NCI-H146 treated with DMSO at 0.1 percent for 48 hours (cell line): ENCODE results near the gene GALNT9.
"Not testable (repeated sequence)": the region's sequence is repeated elsewhere in the genome, so short reads cannot be mapped to it uniquely, and the experiment has no call there.

Source experiments
- DNase-seq: peaks from one replicate; lab custom pipeline; 2025; ENCODE audit not compliant: unreplicated experiment; lab: John Stamatoyannopoulos, UW

Gene GALNT9

DNA sequence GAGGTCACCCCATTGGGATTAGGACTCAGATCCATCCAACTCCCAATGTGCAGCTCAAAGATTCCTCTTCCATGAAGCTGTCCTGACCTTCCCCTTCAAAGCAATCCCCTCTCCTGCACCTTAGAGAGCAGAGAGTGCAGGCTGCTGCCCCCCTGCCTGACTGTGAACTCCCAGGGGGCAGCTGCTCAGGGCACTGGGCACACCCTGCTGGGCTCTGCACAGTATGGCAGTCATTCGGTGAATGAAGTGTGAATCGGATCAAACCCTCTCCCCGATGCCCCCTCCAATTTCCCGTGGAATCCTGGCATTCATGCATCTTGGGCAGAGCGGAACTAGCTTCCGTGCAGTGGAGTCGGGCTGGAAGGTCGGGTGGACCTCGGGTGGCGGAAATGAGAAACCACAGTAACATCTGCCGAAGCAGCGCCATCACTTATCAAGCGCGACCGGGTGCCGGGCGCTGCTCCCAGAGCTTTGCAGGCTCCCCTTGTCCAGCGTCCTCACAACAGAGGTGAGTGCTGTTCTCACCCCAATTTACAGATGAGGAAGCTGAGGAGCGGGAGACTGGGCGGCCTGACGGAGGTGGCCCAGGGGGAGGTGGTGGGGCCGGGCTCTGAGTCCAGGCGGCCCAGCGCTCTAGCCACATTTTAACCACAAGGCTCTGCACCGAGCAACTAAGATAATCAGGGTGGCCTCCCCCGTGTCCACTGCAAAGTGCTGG lies 14.7 kb downstream of the GALNT9 start:
- no peak for DNase-seq

DNA sequence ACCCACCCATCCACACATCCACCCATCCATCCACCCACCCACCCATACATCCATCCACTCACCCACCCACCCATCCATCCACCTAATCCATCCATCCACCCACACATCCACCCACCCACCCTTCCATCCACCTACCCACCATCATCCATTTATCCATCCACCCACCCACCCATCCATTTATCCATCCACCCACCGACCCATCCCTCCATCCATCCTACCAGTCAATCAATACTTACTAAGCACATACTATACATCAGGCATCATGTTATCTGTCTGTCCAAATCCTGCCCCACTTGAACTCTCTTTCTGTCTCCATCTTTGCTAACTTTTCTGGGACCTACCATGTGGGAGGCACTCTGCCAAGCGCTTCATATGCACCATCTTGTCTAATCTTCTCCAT lies 15.4 kb downstream of the GALNT9 start:
- no peak for DNase-seq

DNA sequence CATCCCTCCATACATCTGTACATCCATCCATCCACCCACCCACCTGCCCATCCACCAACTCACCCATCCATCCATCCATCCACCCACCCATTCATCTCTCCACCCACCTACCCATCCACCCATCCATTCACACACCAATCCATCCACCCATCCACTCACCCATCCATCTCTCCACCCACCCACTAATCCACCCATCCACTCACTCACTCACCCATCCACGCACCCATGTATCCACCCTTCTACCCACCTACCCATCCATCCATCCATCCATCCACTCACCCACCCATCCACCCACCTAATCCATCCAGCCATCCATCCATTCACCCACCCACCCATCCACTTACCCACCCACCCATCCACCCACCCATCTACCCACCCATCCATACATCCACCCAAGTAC lies 16.2 kb downstream of the GALNT9 start:
- DNase-seq = no peak

DNA sequence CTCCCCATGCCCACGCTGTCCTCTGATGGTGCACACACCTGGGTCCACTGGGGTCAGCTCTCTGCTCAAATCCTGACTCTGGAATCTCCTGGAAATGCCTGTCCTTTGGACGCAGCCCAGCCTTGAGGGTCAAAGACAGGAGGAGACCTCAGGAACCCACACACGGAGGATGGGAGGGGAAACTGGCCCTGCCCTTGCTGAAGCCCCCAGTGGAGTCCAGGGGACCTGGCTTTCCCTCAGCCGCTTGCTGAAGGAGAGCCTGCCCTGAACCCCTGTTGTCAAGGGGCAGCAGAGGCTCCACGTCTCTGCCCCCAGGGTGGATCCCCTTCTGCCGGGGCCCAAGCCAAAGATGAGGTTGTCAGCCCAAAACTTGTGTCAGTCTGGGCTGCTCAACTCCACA lies 16.9 kb downstream of the GALNT9 start:
- DNase-seq = no peak

DNA sequence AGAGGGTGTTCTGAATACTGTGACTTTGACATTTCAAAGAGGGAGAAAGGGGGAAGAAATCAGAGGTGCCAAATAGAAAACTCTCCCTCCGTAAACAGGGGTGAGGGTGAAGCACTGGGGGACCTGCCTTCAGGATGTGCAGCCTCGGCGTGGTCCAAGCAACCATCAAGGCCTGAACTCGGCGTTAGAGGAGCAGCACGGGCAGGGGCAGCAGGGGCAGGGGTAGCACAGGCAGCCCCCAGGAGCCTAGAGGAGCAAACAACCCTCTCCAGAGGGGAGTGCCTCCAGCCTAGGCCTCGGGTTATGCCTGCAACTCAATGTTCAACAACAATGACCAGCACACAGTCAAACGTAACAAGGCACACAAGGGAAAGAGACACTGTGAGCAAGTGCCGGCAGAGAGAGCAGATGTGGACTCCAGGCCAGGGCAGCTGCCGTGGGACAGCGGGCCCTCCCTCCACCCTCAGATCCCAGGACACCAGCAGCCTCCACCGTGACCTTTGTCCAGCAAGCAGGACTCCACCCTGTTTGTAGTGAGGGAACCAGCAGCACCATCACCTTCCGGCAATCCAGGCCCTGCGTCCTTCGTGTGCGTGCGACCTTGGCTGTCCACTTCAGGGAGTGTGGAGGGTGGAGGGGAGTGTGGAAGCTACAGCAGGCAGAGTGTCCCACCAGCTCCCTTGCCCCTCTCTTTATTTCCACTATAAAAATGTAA lies 18.0 kb downstream of the GALNT9 start:
- no peak for DNase-seq

DNA sequence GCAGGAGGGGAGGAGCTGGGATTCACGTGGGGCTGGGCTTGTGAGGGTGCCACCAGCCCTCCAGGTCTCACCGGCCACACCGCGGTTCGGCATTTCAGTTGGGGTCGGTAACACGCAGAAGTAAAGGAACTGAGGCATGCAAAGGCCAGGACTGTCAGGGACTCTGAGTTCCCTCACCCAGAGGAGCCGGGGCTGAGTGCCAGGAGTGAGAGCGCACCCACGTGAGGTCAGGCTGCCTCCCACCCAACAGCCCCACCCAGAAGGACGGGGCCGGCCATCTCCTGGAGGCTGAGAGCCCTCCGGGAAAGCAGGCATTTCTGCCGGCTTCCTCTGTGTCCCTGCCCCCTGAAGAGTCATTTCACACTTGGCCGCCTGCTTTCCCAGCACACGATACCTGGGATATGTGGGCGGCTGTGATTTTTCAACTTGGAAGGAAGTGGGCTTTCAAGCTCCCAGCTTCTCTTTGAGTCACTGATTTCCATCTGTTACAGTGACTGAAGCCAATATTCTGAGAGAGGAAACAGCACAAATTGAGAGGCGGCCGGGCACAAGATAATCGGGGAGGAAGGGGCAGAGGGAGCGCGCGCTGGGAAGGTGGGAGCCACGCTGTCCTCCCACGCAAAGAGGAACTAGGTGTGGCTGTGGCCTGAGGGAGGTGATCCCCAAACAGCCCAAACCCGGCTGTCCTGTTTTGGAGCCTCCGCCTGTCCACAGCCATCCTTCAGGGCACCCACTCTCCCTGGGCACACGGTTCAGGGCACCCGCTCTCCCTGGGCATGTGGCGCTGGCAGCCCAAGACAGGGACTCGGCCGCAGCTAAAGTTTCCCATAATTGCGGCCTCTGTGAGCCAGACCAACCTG lies 19.0 kb downstream of the GALNT9 start:
- DNase-seq = no peak

DNA sequence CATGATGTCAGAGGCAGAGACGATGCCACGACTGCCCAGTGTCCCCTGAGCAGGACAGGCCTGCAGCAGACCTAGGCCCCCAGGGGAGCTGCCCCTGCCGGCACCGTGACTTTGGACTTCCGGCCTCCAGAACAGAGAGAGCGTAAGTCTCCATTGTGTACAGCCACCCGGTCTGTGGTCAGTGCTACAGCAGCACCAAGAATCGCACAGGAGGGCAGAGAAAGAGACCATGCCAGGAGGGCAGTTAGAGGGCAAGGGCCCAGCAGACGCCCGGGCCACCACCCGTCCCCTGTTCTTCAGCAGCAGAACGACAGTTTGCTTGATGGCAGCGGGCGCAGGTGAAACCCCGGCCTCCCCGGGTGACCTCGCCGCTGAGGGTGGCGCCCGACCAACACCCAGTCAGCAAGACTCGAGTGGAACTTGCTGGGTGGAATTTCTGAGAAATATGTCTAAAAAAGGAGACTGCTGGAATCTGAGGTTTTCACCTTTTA lies 19.7 kb downstream of the GALNT9 start:
- DNase-seq = no peak

DNA sequence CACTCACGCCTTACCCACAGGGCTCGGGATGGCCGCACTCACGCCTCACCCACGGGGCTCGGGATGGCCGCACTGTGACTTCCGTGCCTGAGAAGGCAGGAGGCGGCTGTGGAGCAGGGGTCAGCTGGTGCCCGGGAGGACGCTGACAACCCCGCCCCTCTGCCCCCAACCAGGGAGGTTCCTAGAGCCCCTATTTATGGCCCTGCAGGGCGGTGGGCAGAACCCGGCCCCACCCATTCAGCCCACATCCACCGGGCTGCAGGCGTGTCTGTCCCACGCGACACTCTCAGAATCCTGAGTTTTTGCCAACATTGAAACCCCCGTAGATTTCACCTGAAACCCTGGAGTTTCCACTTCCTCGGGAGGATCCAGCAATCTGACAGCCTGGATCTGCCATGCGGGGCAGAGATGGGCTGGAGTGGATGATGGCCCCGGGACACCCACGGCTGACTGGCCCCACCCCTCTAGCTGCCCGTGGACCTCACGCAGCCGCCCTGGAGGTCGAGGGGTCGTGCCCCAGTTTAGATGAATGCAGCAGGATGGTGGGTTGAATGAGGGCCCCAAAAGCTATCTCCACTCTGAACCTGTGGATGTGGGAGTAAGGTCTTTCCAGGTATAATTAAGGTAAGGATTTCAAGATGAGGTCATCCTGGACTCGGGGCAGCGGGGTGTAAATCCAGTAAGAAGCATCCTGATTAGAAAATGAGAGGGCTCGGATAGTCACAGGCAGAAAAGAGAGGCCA lies 20.4 kb downstream of the GALNT9 start:
- no peak for DNase-seq

DNA sequence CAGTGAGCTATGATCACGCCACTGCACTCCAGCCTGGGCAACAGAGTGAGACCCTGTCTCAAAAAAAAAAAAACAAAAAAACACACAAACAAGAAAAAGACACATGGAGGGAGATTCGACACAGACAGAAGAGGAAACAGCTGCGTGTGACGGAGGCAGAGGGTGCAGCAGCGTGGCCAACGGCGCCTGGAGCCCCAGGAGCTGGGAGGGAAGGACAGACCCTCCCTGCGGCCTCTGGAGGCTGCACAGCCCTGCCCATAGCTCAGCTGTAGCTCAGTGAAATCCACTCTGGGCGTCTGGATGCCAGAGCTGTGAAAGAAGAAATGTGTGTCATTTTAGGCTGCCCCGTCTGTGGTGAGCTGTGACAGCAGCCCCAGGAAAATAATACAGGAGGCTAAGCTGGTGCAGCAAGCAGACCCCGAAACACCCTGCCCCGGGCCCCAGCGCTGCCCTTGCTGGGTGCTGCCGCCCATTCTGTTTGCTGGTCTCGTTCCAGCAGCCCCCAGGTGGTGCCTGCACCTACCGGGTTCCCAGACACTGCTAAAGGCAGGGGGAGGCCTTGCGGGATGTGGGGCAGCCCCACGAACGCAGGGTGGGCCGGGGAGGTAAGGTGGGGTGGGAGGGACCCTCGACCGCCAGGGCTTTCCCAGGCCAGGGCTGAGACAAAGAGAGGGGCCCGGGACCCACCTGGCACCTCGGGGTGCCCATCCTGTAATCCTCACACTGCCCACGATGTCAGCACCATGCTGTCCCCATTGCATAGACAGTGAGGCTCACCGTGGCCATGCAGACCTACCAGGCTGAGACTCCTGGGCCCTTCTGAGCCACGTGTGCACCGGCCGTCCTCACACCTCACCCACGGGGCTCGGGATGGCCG lies 21.2 kb downstream of the GALNT9 start:
- no peak for DNase-seq

DNA sequence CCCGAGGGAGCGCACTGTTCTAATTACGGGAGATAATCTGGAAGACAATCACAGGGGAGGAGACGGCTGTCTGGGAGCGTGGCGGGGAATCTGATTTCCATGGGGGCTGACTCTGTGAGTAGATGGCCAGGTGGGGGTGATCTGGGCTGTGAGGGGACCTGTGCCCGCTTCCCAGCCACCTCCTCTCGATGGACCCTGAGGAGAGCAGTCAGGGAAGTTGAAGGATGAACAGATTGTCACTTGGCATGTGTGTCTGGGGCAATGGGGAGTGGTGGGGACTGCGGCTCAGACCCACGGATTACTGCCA lies 22.6 kb downstream of the GALNT9 start:
- no peak for DNase-seq

DNA sequence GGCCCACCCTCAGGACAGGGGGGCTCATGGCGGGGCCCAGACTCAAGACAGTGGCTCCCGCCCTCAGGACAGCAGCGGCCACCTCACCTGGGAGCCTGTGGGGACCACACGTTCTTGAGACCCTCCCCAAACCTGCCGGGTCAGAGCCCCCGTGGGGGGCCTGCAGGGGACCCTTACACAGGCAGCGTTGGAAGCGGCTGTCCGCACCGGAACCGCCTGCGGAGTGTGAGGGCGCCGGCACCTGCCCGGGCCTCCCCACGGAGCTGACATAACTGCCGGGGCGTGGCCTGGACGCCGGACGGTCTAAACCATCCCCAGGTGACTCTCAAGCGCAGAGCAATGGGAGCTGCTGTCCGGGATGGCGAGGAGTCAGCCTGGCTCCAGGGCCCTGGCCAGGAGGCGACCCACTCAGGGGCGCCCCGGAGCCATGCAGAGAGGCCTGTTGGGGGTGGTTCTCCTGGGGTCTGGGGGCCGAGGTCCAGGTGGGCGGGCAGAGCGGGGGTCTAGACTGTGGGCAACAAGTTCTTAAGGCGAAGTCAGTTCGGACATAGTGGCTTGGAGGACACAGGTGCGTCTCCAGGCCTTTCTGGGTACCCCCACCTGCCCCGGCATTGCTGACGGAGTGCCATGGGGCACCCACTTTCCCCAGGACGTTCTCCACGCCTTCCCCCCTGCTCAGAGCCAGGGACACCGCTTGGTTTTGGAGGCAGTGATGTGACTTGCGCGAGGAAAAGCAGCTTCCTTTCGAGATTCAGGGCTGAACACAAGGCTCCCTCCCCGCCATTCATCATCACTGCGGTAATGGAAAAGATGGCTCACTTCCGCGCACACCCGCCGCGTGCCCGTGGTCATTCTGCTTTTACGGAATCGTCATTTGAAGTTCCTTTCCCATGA lies 23.2 kb downstream of the GALNT9 start:
- DNase-seq = no peak

DNA sequence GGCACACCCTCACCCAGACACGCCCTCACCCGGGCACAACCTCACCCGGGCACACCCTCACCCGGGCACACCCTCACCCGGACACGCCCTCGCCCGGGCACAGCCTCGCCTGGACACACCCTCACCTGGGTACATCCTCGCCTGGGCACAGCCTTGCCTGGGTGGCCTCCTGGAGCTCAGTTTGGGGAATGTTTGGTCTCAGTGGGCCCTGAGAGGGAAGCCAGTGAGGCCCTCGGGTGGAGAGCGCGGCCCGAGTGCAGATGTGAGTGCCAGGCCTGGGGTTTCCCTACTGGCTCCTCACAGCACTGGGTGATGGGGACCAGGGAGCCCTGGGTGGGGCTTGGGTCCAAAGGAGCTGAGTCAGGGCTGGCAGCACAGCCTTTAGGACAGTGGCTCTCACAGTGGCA lies 23.8 kb downstream of the GALNT9 start:
- no peak for DNase-seq

DNA sequence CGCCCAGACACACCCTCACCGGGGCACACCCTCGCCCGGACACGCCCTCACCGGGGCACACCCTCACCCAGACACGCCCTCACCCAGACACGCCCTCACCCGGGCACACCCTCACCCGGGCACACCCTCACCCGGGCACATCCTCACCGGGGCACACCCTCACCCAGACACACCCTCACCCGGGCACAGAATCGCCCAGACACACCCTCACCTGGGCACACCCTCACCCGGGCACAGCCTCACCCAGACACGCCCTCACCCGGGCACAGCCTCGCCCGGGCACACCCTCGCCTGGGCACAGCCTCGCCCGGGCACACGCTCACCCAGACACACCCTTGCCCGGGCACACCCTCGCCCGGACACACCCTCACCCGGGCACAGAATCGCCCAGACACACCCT lies 24.5 kb downstream of the GALNT9 start:
- not testable (repeated sequence) for DNase-seq

DNA sequence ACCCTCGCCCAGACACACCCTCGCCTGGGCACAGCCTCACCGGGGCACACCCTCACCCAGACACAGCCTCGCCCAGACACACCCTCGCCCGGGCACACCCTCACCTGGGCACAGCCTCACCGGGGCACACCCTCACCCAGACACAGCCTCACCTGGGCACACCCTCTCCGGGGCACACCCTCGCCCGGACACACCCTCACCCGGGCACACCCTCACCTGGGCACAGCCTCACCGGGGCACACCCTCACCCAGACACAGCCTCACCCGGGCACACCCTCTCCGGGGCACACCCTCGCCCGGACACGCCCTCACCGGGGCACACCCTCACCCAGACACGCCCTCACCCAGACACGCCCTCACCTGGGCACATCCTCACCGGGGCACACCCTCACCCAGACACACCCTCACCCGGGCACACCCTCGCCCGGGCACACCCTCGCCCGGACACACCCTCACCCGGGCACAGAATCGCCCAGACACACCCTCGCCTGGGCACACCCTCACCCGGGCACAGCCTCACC lies 25.5 kb downstream of the GALNT9 start:
- DNase-seq = not testable (repeated sequence)

DNA sequence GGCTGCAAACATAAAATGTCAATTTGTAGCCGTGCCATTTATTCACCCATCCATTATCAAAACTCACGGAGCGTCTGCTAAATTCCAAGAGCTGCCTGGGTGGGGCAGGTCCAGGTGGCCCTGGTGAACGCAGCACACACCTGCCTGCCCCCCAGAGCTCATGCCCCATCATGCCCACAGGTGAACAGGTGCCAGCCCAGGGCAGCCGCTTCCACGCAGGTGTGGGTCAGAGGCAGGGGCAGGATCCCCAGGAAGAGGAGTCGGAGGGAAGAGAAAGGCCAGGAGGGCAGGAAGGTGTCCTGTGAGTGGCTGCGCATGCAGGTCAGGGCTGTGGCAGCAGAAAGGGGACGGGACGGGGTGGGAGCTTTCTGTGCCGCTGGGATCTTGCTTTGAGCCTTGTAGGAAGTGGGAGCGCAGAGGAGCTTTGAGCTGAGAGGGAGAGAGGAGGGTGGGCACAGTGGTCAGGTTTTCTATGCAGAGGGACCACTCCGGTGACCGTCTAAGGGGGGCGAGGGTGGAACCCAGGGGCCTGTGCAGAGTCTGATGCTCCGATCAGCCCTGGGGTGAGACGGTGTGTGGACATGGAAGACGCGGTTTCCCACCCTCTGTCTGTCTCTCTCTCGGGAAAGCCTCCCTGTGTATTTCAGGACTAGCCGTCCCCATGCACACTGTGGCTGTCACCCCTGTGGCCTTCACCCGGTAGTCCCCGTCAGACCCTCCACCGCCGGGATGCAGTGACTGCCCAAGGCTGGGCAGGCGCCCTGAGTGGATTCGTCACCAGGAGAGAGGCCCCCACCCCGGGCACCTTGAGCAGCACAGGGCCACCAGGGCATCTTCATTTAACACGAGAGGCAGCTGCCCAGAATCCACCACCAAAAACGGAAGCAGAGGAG lies 26.7 kb downstream of the GALNT9 start:
- no peak for DNase-seq

DNA sequence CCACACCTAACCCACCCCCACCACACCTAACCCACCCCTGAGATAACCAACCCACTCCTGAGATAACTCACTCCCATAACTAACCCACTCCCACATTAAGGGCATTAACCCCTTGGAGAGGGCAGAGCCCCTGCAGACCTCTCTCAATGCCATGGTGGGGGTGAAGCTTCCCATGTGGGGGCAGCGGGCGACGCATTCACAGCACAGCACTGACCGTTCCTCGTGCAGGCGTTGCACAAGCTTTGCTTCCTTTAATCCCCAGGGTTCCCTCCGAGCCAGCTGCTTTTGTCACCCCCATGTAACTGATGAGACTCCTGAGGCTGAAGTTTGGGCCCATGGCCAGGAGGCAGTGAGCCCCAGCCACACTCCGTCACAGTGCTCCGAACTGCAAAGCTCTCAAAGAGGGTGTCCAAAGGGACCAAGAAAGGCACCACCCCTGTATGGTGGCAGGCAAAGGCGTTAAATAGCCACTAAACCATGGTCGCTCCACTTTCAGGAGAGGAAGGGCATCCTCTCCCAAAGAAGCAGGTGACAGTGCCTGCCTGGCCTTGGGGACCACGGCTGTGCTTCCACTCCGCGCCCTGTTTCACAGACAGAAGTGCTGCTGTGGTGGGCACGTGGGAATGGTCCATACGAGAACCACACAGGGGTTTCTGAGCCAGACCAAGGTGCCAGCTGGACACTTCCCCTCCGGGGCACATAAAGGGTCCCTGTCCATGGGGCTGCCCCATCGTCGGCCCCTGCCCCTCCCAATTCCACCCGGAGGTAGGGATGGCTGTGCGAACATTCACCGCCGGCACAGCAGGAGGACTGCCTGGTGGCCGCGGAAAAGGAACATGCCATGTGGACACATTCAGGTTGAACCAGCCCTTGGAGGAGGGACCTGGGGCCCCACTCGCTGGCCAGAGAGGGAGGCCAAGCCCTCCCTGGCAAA lies 28.3 kb downstream of the GALNT9 start:
- DNase-seq = no peak

DNA sequence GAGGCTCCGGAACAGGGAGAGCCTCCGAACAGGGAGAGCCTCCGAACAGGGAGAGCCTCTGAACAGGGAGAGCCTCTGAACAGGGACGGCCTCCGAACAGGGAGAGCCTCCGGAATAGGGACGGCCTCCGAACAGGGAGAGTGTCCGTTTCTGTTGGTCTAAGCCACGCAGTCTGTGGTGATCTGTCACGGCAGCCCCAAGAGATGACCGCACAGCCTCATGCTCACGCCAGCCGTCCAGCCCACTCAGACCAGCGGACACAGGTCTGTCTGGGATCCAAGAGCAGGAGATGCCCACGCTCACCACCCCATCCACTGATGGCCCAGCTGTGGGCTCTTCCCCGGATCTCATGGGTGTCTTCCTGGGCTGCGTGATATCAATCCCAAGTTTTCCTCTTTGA lies 33.3 kb downstream of the GALNT9 start:
- no peak for DNase-seq
